ENCODE data around the gene SLC9A7.

SLC9A7 gene

DNA sequence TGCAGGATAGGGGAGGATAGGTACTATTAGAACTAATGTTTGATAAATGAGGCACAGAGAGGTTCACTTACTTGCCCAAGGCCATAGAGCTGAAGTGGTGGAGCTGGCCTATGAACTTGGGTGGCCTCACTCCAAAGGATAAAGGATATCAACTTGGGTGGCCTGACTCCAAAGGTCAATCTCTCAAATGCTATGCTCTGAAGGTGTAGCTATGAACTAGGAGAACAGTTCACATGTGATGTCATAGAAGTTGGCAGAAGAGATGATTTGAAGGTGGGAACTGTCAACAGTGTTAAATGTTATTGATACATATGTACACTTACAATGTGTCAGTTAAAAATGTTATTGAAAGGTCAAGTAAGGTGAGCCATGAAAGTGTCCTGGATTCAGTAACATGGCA lies 191.5 kb downstream of the SLC9A7 start:
- in situ Hi-C loops (cut with HindIII; ENCODE audit: low pct_ligation_motif_present, low pct_unique_long_range_greater_than_20kb, low sequenced_read_pairs) = no loop called here

GRCh38 chrX:46561824-46562657 lies 196.9 kb downstream of the SLC9A7 start:
- DNase-seq = no peak
- in situ Hi-C loops (cut with HindIII; ENCODE audit: low pct_ligation_motif_present, low pct_unique_long_range_greater_than_20kb, low sequenced_read_pairs) = no loop called here

More for the DNA sequence above, 191.5 kb downstream of the SLC9A7 start:
- no peak for DNase-seq

DNA sequence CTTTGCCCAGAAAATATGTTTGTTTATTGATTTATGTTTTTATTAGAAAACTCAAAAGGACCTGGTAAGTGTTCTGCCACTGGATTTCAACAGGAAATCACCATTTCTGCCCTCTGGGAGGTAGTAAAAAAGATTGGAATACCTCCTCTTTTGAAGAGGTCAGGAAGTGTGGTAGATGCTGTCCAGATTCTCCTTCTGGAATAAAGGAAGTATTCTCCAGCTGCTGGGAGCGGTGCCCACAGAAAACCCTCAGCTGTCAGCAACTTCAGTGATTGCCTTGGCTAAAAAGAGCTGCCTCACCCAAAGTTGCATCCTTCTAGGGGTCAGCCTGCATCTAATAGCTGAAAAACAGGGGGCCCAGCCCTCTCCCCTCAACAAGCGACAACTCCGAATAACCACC lies 199.9 kb downstream of the SLC9A7 start:
- DNase-seq = no peak
- in situ Hi-C loops (cut with HindIII; ENCODE audit: low pct_ligation_motif_present, low pct_unique_long_range_greater_than_20kb, low sequenced_read_pairs) = no loop called here

DNA sequence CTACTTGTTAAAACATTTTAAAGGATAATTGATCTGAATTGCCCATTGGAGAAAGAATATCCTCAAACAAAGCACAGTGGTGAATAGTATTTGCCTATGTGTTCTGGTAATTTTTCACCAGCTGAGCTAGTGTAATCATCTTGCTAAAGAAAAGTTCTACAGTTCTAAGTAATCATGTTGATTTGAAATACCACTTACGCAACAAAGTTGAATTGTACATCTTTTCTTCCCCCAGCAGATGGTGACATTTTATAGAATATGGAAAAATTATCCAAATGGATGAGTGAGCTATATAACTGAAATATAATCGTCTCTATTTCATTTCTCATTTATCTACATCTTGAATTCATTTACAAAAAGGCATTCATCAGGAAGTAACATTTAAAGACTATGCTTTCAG lies 204.0 kb downstream of the SLC9A7 start:
- no peak for DNase-seq
- in situ Hi-C loops (cut with HindIII; ENCODE audit: low pct_ligation_motif_present, low pct_unique_long_range_greater_than_20kb, low sequenced_read_pairs) = no loop called here

- in situ Hi-C loops (cut with HindIII; ENCODE audit: low pct_ligation_motif_present, low pct_unique_long_range_greater_than_20kb, low sequenced_read_pairs) = no loop called here
- no peak for DNase-seq
These were observed 205.0 kb downstream of the SLC9A7 start for GRCh38 chrX:46553935-46554334.

- in situ Hi-C loops (cut with HindIII; ENCODE audit: low pct_ligation_motif_present, low pct_unique_long_range_greater_than_20kb, low sequenced_read_pairs) = no loop called here
These were observed 207.3 kb downstream of the SLC9A7 start for GRCh38 chrX:46551494-46552128.

DNA sequence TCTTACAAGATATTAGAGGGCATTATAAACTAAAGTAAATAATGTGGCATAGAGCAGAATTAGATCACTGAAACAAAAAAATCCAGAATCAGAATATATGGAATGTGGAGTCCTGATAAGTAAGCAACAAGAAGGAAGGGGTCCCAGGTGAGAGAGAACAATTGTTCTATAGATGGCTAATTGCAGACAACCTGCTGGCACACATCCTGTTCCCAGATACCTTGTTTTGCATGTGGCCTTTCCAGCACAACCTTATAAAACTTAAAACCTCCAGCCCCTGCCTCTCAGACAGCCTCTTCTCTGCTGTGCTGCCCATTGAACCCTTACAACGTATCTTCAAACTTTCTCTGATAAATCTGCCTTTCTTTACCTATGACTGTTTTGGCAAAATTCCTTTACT lies 209.0 kb downstream of the SLC9A7 start:
- no peak for DNase-seq
- in situ Hi-C loops (cut with HindIII; ENCODE audit: low pct_ligation_motif_present, low pct_unique_long_range_greater_than_20kb, low sequenced_read_pairs) = no loop called here

More at GRCh38 chrX:46551494-46552128, 207.3 kb downstream of the SLC9A7 start:
- no peak for DNase-seq
